ENCODE data around the gene PIPOX.

- TF ChIP-seq MXD1 (CRISPR knock-in tag; IDR thresholded peaks at IDR 0.05; ENCODE audit: borderline replicate concordance, poor library complexity, severe bottlenecking): no peak
- TF ChIP-seq CBX8 (IDR thresholded peaks at IDR 0.05; ENCODE audit: borderline replicate concordance, extremely low read depth, low read depth, low read length, poor library complexity, severe bottlenecking): no peak
- TF ChIP-seq ATF7 (IDR thresholded peaks at IDR 0.05): no peak
- TF ChIP-seq CREB1 (IDR thresholded peaks at IDR 0.05): no peak
- TF ChIP-seq CREB1 (CRISPR knock-in tag; IDR thresholded peaks at IDR 0.05): no peak
- TF ChIP-seq CTCF (IDR thresholded peaks at IDR 0.05 in 2 of 3, conservative IDR thresholded peaks at IDR 0.05 in 1 of 3; ENCODE audit: insufficient read depth in 2 of 3, low read depth in 1 of 3, low read length in 3 of 3): no peak
- TF ChIP-seq ZNF133 (CRISPR knock-in tag; IDR thresholded peaks at IDR 0.05): no peak
- TF ChIP-seq ZBTB8A (IDR thresholded peaks at IDR 0.05; ENCODE audit: partially characterized antibody): no peak
- TF ChIP-seq HDAC2 (IDR thresholded peaks at IDR 0.05): no peak
- no peak for TF ChIP-seq ZFP36 (IDR thresholded peaks at IDR 0.05; ENCODE audit: low read depth, low read length, partially characterized antibody)
Observed at GRCh38 chr17:29102741-29103181, 59.8 kb downstream of the PIPOX start.

Data from K562 (cell line).